Inferior parietal cortex (tissue), 1 donor: Measurements from ENCODE around the gene ELAVL2.

Source experiments
- DNase-seq: peaks from one replicate; pipeline ENCODE4 v3.0.0-alpha.2; 2016; ENCODE audit errors: extremely low spot score

The ELAVL2 gene

DNA sequence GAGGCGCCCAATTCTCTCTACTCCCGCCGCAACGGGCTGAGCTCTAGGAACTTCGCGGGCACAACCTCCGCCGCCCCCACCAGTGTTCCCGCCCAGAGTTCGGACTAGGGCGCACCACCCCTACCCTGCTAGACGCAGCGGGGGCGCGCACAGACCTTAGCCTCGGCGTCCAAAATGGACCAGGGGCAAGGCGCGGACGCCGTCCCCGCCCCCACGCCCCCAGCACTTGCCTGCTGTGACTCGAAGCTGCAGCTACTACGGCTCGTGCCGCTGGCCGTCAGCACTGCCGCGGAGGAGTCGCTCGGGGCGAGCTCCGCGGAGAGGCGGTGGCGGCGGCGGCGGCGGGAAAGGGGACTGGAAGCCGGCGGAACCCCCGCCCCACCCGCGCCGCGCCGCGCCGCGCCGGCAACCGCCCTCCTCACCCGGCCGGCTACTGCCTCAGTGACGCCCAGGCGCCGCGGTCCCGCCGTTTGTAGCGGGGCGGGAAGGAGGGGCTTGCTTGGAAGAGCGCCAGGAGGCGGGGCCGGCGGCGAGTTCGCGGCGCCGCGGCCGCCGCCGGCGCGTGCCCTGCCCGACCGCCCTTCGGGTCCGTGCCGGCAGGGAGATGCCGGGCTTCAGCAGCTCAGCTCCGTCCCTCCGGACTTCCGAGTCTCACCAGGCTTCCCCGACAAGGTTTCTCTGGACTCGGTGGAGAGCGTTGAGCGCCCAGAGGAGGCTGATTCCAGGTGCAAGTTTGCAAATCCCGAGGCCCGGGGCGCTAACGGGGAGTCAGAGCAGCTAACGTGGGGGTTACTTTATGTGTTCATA, 4.5 kb downstream of the ELAVL2 start:
- no peak for DNase-seq

DNA sequence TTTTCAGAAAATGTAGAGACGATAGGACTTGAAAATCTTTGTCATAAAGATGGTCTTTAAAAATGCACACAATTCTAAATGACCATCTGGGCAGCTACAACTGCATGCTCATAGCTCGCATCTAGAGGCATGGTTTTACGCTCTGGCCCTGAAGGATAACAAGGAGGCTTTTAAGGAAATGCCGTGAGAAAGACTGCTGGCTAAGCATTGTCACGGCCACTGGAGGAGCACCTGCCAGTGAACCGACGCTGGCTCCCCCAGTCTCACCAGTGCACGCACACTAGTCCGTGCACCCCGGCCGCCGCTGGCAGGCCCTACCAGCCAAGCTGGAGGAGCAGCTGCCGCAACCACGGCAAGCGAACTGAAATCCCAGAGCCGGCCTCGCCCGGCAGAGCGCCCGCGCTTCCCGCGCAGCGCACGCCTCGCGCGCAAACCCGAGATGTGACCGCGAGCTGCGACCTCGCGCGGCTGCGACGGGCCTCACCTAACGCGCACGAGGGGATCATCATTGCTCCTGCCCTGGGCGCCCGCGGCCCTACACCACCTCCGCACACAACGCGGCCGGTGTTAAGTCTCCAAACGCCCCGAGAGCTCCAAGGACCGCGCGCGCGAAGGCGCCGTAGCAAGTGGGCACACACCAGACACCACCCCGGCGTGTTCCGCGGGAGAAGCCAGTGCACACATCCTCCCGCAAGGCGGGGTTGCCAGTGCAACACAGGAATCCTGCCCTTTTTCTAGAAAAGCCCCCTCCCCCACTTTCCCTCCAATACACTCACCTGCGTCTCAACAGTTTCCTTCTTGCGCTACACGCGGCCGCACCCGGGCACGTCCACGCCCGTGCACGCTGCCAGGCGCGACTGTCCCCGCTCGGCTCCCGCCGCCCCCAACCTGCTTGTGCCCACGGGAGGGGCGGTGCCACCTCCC, 5.3 kb downstream of the ELAVL2 start:
- DNase-seq = no peak

DNA sequence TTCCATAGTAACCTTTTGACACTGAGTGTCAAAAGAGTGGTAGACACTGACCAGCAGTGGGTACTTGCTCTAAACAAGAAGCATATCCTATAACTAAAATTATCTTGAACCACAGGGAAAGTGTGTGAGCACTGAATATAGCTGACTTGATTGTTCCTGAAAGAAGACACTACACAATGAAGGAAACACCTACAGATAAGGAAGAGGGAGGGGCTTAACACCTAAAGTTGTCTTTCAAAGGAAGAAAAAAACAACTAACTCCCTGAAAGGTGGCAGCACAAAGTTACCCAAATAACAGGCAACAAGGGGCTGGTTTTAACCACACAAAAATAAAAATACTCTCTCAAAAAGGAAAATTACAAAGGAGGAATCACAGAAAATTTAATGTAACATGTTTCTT, 6.6 kb downstream of the ELAVL2 start:
- DNase-seq = no peak

DNA sequence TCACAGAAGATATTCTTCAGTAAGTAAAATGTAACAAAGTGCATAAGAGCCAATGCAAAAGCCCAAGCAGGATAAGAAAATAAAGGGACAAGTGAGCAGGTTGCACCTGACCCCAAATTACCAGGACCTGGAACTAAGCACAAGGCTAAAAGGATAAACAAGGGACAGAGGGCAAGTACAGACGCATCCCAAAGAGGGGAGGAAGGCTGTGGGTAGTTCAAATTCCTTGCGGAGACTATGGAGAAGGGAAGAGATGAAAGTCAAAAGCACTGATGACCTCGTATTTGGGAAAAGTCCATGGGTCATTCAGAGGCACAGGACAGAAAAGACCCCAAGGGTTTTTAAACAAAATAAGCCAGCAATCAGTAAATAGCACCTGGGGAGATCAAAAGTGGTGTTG, 11.8 kb downstream of the ELAVL2 start:
- no peak for DNase-seq

DNA sequence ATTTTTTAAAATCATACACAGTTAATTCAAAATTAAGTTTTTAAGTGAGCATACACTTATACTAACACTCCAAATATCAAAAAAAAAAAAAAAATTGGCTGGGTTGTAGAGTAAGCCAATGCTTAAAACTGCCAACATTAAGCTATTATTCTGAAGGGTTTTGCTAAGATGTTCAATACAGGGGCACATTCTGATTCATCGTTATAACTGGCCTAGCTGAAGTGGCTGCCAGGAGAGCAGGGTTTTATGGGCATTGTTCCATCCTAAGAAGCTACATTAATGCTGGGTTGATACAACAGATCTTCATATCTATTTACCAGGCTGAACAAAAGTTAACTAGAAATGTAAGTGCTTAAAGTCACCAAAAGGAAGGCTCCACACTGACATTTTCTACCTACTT, 13.4 kb downstream of the ELAVL2 start:
- DNase-seq = no peak

DNA sequence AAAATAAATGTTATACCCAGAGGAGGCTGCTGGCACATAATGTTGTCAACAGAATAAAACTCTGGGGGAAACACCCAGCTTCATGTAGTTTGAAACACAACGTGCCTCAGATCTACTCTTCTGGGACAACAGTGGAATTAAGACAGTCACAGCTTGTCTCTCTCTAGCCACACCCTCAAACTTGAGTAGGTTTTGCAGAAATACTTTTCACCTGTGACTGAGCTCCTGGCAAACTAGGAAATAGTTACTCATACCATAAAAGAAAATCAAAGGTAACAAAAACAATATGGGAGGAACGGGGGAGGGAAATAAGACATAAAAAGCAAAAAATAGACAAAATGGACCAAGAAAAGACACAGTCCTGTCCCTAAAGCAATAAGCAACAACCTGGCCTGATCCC, 14.4 kb downstream of the ELAVL2 start:
- DNase-seq = no peak

DNA sequence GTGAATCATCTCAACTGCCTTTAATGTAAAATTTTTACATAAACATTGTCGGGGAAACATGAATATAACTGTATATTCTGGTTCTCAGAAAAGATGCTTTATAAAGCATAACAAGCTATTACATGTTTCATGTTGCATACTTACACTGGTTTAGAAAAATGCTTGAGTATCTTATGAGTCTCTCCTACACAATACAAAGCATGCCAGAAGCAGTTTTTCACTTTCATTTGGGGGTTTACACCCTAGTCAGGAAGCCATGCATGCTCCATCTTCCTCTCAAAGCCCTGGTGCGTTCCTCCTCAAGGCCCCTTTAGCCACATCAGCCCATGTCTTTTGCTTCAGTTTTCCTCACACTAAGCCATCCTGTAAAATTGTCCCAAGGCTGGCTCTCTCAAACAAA, 22.8 kb downstream of the ELAVL2 start:
- DNase-seq = no peak

DNA sequence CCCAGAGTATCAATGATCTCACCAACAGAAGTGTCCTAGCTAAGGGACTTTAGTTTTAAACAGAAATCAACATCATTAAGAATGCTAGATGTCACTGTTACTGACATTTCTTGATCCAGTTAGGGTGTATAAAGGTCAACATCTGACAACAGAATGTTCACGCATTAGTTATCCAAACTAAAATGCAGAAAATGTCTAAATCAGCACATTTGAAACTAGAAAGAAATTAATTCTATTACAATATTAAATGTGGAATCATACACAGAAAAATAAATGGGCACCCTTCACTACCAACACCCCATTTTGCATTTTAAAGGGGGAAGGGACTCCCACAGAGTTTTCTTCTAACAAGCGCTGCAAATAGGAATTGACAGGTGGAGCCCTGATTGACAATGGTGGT, 24.5 kb downstream of the ELAVL2 start:
- no peak for DNase-seq

DNA sequence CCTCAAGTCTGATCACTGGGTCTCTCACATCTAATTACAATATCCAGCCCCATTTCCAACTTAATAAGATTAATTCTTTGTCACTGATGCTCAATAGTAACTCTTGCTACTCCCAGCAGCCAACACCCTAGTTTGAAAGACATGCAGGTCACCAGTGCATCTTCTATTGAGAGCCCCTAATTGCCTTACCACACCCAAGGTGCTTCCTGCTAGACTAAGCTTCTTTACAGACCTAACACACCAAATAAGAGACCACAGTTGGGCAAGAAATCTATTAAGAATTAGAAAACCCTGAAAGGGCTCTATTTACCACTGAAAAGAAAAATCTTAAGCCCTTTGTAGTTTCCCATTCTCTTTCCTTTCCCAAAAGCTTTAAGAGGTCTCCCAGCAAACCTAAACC, 26.5 kb downstream of the ELAVL2 start:
- DNase-seq = no peak

DNA sequence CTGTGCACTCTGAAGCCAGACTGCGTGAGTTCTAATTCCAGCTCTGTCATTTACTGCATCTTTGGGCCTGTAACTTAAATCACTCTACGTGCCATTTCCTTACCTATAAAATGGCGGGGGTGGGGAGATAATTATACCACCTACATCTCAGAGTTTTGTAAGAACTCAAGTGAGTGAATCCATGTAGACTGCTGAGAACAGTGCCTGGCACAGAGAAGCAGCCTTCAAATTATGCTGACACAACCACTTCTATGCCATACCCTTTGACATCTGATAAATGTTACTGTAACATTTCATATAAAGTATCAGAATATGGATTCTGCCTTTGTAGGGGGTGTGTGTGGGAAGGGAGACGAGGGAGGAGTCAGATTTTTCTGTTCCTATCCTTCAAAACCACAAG, 27.7 kb downstream of the ELAVL2 start:
- no peak for DNase-seq

DNA sequence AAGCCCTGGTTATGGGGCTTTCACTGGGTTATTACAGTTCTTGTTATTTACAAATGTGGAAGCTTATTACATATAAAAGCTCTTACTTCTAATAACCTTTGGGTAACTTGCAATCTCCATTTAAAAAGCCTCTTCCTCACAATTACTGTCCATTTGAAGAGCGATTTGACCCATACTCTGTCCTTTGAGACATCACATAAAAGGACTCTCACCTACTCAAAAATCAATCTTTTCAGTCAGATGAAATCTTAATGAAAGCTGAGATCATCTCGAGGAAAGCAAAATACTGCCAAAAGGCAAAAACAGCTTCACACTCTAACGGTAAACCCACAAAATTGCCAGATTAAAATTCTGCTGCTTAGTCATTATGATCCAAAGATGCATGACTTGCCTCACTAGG, 29.8 kb downstream of the ELAVL2 start:
- DNase-seq = no peak

DNA sequence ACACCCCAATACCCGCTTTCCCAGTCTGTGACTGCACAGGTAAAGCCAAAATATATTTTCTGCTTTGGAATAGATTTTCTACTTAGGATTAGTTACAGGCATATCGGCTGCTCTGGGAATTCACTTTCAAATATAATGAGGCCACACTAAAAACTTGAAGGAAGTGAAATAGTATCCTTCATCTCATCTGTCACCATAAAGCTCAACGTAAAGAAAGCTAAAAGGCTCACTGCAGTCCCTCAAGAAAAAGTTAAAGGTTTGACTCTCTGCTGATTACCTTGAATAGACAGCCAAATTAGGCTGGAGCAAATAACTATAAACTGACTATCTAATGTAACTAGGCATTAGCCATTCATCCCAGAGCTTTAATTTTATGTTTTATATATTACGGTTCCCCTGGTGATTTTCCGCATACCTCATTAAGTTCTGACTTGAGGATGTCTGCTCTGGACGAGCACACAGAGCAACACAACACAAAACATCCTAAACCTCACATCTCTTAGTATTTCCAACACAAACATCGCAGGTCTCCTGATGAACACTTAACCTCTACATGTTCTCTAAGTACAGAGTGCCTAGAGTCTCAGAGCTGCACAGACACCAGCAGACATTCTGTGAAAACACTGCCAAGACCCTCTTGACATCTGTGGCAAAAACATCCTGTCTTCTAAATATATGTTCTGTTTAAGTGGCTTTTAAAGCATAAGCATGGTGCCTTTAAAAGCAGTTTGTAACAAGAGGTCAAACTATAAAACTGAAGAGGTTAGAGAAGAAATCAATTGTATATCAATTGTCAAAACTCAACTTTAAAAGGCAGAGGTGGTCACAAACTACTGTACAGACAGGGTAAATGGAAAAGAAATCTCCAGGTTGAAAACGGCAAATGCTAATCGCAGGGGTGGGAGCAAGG, 35.4 kb downstream of the ELAVL2 start:
- no peak for DNase-seq

DNA sequence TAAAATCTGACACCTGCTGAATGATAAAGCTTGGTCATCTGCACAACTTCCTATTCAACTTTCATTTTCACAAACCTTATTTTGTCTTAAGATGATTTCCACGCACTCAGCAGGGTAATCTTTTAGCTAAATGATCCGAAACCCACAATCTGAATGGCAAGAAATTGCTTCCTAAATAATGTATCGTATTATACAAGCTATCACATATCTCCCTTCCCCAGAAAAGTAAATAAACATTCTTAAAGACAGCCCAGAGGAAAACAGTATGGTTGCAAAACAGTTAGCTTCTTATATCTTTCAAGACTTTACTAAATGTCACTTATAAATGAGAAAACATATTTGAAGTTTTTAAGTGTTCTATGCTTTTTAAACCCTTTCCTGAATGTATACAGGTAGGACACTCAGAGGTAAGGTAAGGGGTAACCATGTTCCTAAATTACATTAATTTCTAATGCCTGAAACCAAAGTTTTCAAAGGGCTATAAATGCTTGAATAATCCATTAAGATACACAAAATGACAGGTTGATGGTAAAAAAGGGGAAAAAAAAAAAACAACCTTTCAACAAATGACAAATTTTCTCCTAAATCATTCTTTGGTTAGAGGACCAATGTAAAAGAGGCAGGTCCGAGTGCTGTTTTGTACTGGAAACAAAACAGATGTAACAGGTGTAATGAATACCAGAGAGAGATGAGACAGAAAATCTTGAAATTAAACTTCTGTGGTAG, 36.3 kb downstream of the ELAVL2 start:
- no peak for DNase-seq

DNA sequence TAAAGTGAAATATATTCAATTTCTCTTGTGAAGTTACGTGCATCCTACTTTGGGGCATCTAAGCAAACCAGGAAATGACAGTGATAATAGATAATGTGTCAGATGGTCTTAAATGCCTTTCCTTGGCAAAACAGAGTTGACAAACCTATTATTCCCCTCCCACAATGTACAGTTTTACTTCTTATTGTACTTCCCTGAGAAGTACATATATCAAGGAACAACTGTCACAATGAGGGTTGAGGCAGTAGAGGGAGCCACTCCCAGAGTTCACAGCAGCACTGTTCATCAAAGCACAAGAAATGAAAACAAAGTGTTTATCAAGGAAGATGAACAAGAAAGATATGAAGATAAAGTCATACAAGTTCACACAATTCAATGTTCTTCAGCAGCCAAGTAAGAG, 41.1 kb downstream of the ELAVL2 start:
- DNase-seq = no peak

DNA sequence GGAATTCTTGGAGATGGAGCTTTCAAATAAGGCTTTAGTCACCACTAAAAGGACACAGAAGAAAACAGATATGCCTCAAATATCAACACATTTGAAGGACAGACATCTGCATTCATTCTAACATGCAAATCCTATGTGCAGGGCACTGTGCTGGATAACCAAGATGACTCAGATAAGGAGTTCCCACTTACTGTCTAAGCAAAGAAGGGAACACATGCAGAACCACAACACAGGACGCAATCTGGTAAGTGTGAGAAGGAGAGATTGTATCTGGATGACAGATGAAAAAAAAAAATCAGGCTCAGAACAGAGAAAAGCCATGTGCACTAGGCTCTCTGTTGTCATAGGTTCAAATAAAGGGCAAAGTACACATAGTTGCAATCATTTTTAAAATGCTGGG, 42.5 kb downstream of the ELAVL2 start:
- DNase-seq = no peak

DNA sequence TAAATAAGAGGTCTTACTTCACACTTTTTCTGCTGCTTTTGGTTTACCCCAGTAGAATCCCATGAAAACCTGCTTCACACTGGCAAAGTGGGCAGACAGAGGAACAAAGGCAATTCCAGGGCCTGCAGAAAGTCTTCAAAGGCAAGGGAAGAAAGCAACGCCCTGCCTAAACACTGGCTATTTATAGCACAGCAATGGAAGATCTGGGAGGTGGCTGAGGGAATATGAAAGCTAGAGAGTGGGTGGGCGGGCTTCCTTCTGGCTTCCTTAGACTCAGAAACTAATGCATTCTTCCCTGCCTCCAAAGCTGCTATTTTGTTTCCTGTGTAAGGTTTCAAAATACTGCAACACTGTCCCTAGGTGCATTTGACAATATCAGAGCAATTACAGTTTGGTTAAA, 46.8 kb downstream of the ELAVL2 start:
- DNase-seq = no peak

DNA sequence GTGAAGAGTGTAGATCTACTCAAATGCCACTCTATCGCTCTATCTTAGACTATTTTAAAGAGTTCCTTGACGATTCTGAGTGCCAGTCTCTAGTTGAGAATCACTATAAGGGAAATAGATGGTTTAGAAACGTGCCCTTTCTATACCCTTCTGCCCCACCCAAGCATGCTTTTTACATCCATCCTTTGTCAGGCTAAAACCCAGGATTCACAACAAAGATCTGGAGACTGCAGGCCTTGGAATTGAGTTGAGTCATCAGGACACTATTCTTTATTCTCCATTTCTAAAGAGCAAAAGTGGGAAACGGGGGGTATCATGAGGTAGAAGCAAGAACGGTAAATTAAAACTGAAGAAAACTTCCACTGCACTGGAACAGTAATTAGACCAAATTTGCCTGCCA, 48.7 kb downstream of the ELAVL2 start:
- DNase-seq = no peak

DNA sequence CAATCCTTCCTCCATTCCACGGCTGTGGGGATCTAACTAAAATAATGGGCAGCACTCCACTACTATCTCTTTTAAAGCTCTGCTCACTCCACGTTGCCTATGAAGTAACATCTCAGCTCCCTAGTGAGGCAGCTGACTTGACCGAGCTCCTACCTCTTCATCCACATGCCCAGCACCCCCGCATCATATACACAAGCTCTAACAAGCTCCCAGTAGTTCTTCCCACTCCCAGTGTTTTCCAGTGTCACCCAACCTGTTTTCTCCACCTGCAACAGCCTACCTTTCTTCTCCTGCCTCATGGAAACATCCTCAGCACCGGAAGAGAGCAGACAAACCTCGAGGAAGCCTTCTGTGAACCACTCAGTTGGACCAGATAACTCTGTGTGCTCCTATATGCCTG, 50.5 kb downstream of the ELAVL2 start:
- no peak for DNase-seq

DNA sequence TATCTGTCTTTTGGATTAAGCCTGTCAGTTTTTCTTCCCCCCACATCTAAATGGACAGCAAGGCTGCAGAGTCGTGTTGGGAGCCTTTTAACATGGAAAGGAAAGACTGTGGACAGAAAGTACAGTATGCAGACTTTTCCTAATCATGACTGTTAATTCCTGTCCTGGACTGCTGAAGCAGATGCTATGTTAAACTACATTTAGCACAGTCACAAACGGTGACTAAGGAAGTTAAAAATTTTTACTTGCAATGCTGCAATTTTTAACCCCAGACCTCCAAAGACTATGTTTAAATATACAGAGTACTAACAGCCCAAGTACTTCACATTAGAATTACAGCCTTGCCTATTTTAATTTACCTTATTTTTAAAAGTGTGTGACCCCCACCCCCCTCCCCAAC, 51.8 kb downstream of the ELAVL2 start:
- no peak for DNase-seq

DNA sequence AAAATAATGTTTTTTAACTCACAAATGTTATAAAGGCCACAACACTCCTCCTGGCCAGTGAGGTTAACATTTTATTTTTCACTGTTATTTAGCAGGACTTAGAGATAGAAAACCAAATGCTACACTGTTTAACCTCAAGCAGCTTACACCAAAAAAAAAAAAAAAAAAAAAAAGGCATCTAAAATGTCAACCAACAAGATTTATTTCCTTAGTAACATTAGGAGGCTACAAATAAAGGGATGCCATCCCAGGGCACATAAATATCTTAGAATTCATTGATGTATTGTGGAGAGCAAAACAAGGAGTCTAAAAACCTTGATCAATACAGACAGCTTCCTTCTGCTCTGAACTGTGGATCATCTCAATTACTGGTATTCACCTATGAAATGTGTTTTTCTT, 53.7 kb downstream of the ELAVL2 start:
- DNase-seq = no peak

DNA sequence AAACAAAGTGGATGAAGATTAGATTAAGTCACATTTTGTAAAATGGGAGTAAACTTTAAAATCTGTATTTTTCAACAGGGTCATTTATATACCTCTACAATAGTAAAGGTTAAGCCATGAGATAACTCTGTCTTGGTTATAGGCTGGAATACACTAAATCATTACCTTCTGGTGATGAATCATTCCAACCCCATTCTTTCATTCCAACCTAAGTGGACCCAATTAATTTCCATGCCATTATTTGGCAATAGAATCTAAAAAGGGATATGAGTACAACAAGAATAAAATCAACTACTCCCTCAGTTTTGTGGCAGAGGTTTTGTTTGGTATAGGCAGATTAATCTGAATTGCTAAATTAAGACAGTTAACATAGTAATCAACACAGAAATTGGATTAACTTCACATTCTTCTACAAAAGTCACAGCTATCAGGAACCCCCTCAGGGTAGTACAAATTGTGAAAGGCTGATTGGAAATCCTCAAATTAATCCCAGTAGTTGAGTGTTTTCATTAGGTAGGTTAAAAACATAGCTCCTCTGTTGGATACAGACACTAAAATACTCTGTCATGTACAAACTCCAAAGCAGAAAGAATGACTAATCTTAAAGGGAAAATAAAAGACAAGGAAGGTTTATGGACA, 54.2 kb downstream of the ELAVL2 start:
- DNase-seq = no peak
